ENCODE data around the gene CDC6.

CDC6 gene

GRCh38 chr17:40351359-40352236, 63.9 kb downstream of the CDC6 start:
- Mint-ChIP-seq H3K36me3 (ENCODE audit: low read depth) (peaks cover 14% of the 10 kb centered on the region), H3K4me1 (peaks cover 34% of the 10 kb centered on the region)
- ATAC-seq, result no peak

GRCh38 chr17:40352237-40352778, 64.6 kb downstream of the CDC6 start:
- no peak for ATAC-seq
- Mint-ChIP-seq H3K4me1 (peaks cover 27% of the 10 kb centered on the region), H3K27me3 (no peaks in the 10 kb centered on the region), H3K27ac (peak overlapping the region; percentile 44), H3K36me3 (ENCODE audit: low read depth) (peaks cover 14% of the 10 kb centered on the region), H3K4me3 (no peak overlapping the region), H3K9me3 (no peaks in the 10 kb centered on the region)
- no peak for DNase-seq

More at GRCh38 chr17:40351359-40352236, 63.9 kb downstream of the CDC6 start:
- H3K4me3 Mint-ChIP-seq, result no peak overlapping the region
- no peak for DNase-seq
- H3K9me3 Mint-ChIP-seq, result no peaks in the 10 kb centered on the region
- no peaks in the 10 kb centered on the region for H3K27me3 Mint-ChIP-seq
- H3K27ac Mint-ChIP-seq, result peak overlapping the region; percentile 44

GRCh38 chr17:40352779-40353394, 65.2 kb downstream of the CDC6 start:
- H3K27ac Mint-ChIP-seq, result peak overlapping the region; percentile 44
- no peak overlapping the region for H3K4me3 Mint-ChIP-seq

More at GRCh38 chr17:40352779-40353394, 65.2 kb downstream of the CDC6 start:
- no peak for DNase-seq
- Mint-ChIP-seq H3K36me3 (ENCODE audit: low read depth) (peaks cover 14% of the 10 kb centered on the region), H3K27me3 (no peaks in the 10 kb centered on the region), H3K4me1 (peaks cover 22% of the 10 kb centered on the region), H3K9me3 (no peaks in the 10 kb centered on the region)
- no peak for ATAC-seq

Data from activated naive CD8-positive, alpha-beta T cell treated with anti-CD3 and anti-CD28 coated beads, Interleukin-2, amount 50 U/mL, for 24 hours (primary cell).